Hair follicle dermal papilla cell (primary cell): ENCODE data around the gene CDC14A. TPM values are rescaled to one million over a fixed set of nuclear protein-coding genes. Genes with fewer than 3 reads are reported as not detected.

ENCODE experiments used
- total RNA-seq: library from RNA; depleted of rRNA; stranded (reverse); fragments of >200 nt; gene quantifications from 2 replicates; pipeline ENCODE4 v1.2.3, GENCODE V29; 2012

The CDC14A gene, protein sequence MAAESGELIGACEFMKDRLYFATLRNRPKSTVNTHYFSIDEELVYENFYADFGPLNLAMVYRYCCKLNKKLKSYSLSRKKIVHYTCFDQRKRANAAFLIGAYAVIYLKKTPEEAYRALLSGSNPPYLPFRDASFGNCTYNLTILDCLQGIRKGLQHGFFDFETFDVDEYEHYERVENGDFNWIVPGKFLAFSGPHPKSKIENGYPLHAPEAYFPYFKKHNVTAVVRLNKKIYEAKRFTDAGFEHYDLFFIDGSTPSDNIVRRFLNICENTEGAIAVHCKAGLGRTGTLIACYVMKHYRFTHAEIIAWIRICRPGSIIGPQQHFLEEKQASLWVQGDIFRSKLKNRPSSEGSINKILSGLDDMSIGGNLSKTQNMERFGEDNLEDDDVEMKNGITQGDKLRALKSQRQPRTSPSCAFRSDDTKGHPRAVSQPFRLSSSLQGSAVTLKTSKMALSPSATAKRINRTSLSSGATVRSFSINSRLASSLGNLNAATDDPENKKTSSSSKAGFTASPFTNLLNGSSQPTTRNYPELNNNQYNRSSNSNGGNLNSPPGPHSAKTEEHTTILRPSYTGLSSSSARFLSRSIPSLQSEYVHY
- 2.4 and 4.9 TPM in 2 replicates for total RNA-seq

DNA sequence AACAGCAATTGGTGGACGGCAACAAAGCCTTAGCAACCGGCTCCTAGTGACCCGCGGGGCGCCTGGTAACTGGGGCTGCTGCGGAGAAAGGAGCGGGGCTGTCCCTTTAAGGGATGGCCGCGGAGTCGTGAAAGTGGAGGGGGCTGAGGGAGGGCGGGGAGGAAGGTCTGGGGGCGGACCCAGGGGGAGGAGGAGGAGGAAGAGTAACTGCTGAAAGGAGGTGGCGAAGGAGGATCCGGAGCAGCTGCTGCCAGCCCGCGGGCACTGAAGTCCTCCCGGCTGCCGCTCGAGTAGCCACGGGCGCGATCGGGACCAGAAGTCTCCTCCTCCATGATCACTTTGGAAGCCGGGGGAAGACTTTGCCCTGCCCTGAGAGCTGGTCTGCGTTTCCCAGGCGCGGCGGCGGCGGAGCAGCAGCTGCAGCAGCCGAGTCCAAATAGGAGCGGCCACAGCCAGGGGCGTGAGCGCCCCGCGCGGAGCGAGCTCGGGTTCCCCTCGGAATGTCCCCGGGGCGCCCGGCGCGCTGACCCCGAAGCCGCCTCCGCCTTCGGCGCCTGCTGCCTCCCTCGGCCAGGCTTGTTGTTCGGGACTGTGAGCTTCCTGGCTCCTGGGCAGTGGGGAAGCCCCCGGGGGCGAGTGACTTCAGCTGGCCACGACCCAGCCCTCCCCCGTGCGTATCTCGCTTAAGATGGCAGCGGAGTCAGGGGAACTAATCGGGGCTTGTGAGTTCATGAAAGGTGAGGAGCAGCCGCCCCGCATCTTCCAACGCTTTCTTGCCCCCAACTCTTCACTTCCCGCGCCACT is at the start of gene CDC14A:
Gene CDC14A, plus strand, starts transcription at position 240 of the 804 bp plus-strand sequence. Its CDS starts 449 bp downstream, at position 689.

Other genes starting within 250 kb of the CDC14A start
- gene SASS6, start 219.6 kb upstream of the CDC14A start, total RNA-seq: 1.3 and 1.8 TPM in 2 replicates
- 9.4 and 13.0 TPM in 2 replicates for gene TRMT13, start 219.3 kb upstream of the CDC14A start, total RNA-seq
- 0.24 and 0.65 TPM in 2 replicates for gene LRRC39, start 174.2 kb upstream of the CDC14A start, total RNA-seq
- 4.6 and 5.8 TPM in 2 replicates for gene DBT, start 102.7 kb upstream of the CDC14A start, total RNA-seq
- gene RTCA, start 86.3 kb upstream of the CDC14A start, total RNA-seq: 26.5 and 30.0 TPM in 2 replicates
- gene GPR88, start 185.6 kb downstream of the CDC14A start, total RNA-seq: not detected in 2 replicates